Measurements from ENCODE around the gene FLT3.

- TF ChIP-seq, protein P1, sequence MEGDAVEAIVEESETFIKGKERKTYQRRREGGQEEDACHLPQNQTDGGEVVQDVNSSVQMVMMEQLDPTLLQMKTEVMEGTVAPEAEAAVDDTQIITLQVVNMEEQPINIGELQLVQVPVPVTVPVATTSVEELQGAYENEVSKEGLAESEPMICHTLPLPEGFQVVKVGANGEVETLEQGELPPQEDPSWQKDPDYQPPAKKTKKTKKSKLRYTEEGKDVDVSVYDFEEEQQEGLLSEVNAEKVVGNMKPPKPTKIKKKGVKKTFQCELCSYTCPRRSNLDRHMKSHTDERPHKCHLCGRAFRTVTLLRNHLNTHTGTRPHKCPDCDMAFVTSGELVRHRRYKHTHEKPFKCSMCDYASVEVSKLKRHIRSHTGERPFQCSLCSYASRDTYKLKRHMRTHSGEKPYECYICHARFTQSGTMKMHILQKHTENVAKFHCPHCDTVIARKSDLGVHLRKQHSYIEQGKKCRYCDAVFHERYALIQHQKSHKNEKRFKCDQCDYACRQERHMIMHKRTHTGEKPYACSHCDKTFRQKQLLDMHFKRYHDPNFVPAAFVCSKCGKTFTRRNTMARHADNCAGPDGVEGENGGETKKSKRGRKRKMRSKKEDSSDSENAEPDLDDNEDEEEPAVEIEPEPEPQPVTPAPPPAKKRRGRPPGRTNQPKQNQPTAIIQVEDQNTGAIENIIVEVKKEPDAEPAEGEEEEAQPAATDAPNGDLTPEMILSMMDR (IDR thresholded peaks at IDR 0.05), result no peak
- TF ChIP-seq EP300 (IDR thresholded peaks at IDR 0.05), result no peak
- TF ChIP-seq POLR2A (IDR thresholded peaks at IDR 0.05), result no peak
- TF ChIP-seq POLR2AphosphoS5 (IDR thresholded peaks at IDR 0.05), result no peak
These were observed 133.1 kb downstream of the FLT3 start for GRCh38 chr13:27967203-27967735.
